K562 (cell line): ENCODE measurements around the gene SYS1. TPM values are rescaled to one million over a fixed set of nuclear protein-coding genes. Genes with fewer than 3 reads are reported as not detected.

Experiments used
- ATF1 ChIP-seq, 2 experiments: fragments of 450-650 bp in 1 of 2; IDR thresholded peaks; 2 replicates each; pipeline ENCODE4 v1.6.1; 2016; ENCODE audit warnings: missing compliant biosample characterization in 1 of 2, missing genetic modification characterization in 1 of 2
- CEBPB ChIP-seq: fragments of 450-650 bp; IDR thresholded peaks from 2 replicates; pipeline ENCODE4 v1.6.1; 2016; ENCODE audit warnings: missing genetic modification characterization, missing compliant biosample characterization
- ESRRB ChIP-seq: fragments of 250-450 bp; sonication (Bioruptor Pico); IDR thresholded peaks from 2 replicates; pipeline ENCODE4 v1.5.0; 2020; ENCODE audit warnings: mild to moderate bottlenecking, moderate library complexity, borderline replicate concordance
- ETS2 ChIP-seq: IDR thresholded peaks from 2 replicates; pipeline ENCODE4 v1.6.1; 2016; ENCODE audit warnings: borderline replicate concordance, missing genetic modification characterization, mild to moderate bottlenecking, moderate library complexity, missing compliant biosample characterization; ENCODE audit not compliant: poor library complexity, severe bottlenecking
- FOXJ2 ChIP-seq: fragments of 200-800 bp; sonication (Bioruptor generic); IDR thresholded peaks from 2 replicates; pipeline ENCODE4 v1.6.1; 2016; ENCODE audit warnings: missing genetic modification characterization, missing compliant biosample characterization
- FUS ChIP-seq: fragments of 200-400 bp; formaldehyde crosslinking; optimal IDR thresholded peaks from 2 replicates; pipeline ENCODE3; 2017; ENCODE audit warnings: low read depth, low read length
- MCM3 ChIP-seq: fragments of 450-650 bp; IDR thresholded peaks from 2 replicates; pipeline ENCODE4 v1.6.1; 2016
- MGA ChIP-seq: fragments of 450-650 bp; IDR thresholded peaks from 2 replicates; pipeline ENCODE4 v1.6.1; 2016; ENCODE audit warnings: mild to moderate bottlenecking, moderate library complexity
- NCOA6 ChIP-seq: fragments of 450-650 bp; IDR thresholded peaks from 2 replicates; pipeline ENCODE4 v1.6.1; 2017; ENCODE audit warnings: mild to moderate bottlenecking
- PHTF2 ChIP-seq: fragments of 250-450 bp; sonication (Bioruptor Pico); IDR thresholded peaks from 2 replicates; pipeline ENCODE4 v1.5.0; 2021; ENCODE audit warnings: mild to moderate bottlenecking
- POLR2G ChIP-seq: fragments of 200-400 bp; formaldehyde crosslinking; IDR thresholded peaks from 2 replicates; pipeline ENCODE4 v1.6.1; 2017; ENCODE audit warnings: low read depth, mild to moderate bottlenecking, antibody characterized with exemption, low read length, moderate library complexity
- POU5F1 ChIP-seq: fragments of 150-350 bp; IDR thresholded peaks from 2 replicates; pipeline ENCODE4 v1.6.1; 2014; ENCODE audit warnings: borderline replicate concordance, low read length, low read depth, mild to moderate bottlenecking; ENCODE audit not compliant: partially characterized antibody
- SIN3B ChIP-seq: fragments of 450-650 bp; IDR thresholded peaks from 2 replicates; pipeline ENCODE4 v1.6.1; 2017; ENCODE audit warnings: low read depth, mild to moderate bottlenecking, moderate library complexity
- THRAP3 ChIP-seq: fragments of 450-650 bp; IDR thresholded peaks from 2 replicates; pipeline ENCODE4 v1.6.1; 2016; ENCODE audit warnings: mild to moderate bottlenecking, inconsistent platforms, borderline replicate concordance
- TSC22D4 ChIP-seq: fragments of 450-650 bp; IDR thresholded peaks from 2 replicates; pipeline ENCODE4 v1.6.1; 2016; ENCODE audit warnings: missing genetic modification characterization, missing biosample characterization, control low read depth
- ZNF165 ChIP-seq: fragments of 250-450 bp; sonication (Bioruptor Pico); IDR thresholded peaks from 2 replicates; pipeline ENCODE4 v1.4.0; 2020; ENCODE audit warnings: borderline replicate concordance
- ZNF324 ChIP-seq: fragments of 250-450 bp; sonication (Bioruptor Pico); IDR thresholded peaks from 2 replicates; pipeline ENCODE4 v1.4.0; 2020; ENCODE audit warnings: mild to moderate bottlenecking
- ZNF436 ChIP-seq: fragments of 250-450, 450-650 bp; sonication (Bioruptor Pico); formaldehyde crosslinking; IDR thresholded peaks from 2 replicates; pipeline ENCODE4 v1.7.0; 2020; ENCODE audit warnings: mild to moderate bottlenecking
- polyA plus RNA-seq, 8 experiments: library from polyadenylated mRNA; depleted of rRNA in 4 of 8; stranded (reverse) in 5 of 8; unstranded in 3 of 8; fragments of >200 nt; fragmentation: Nextera tagmentation in 2 of 8; fragmentation: Illumina TruSeq in 1 of 8; extraction: Ambion mirVana in 2 of 8; extraction: Trizol in 1 of 8; gene quantifications; 2 replicates each; pipeline versions ENCODE4 v1.2.1 to v1.2.3, GENCODE V29; 2011 to 2014; ENCODE audit warnings: inconsistent platforms in 1 of 8, missing spikeins in 1 of 8
- total RNA-seq, 7 experiments: library from RNA; depleted of rRNA in 6 of 7; stranded (reverse); fragments of >200 nt in 6 of 7; fragmentation: Illumina TruSeq in 2 of 7; extraction: Trizol in 2 of 7; gene quantifications; 2 replicates each; pipeline versions ENCODE4 v1.2.1 to v1.2.3, GENCODE V29; 2011 to 2021; ENCODE audit warnings: low replicate concordance in 1 of 7

The SYS1 gene
- total and polyA plus RNA-seq, 9 of the 15 experiments (the other 6 are each of a cell fraction or from before 2014, with no cell fraction given) = 11.1 to 25.2 (median 17.5) TPM

- TF ChIP-seq ZNF165 (CRISPR knock-in tag) (no peak), TSC22D4 (no peak), THRAP3 (no peak), POU5F1 (no peak), FUS (no peak), ATF1 (CRISPR knock-in tag; IDR thresholded peaks at IDR 0.05) (no peak), ATF1 (tag; IDR thresholded peaks at IDR 0.05) (peak; percentile 92), PHTF2 (CRISPR knock-in tag) (no peak), ESRRB (no peak), CEBPB (tag) (no peak), SIN3B (peak; percentile 10; the same call in 1 of the 2 replicates), FOXJ2 (tag) (no peak), ZNF324 (no peak), MGA (no peak; the same call in 1 of the 2 replicates), MCM3 (no peak), POLR2G (peak; percentile 99), NCOA6 (no peak), ZNF436 (CRISPR knock-in tag) (no peak), ETS2 (tag) (no peak)
Observed at GRCh38 chr20:45362804-45363610, at the start of gene SYS1 (continued).
